ENCODE measurements around the gene POMT1.

The POMT1 gene

GRCh38 chr9:131557855-131558548, 55.3 kb downstream of the POMT1 start:
- DNase-seq = no peak

DNA sequence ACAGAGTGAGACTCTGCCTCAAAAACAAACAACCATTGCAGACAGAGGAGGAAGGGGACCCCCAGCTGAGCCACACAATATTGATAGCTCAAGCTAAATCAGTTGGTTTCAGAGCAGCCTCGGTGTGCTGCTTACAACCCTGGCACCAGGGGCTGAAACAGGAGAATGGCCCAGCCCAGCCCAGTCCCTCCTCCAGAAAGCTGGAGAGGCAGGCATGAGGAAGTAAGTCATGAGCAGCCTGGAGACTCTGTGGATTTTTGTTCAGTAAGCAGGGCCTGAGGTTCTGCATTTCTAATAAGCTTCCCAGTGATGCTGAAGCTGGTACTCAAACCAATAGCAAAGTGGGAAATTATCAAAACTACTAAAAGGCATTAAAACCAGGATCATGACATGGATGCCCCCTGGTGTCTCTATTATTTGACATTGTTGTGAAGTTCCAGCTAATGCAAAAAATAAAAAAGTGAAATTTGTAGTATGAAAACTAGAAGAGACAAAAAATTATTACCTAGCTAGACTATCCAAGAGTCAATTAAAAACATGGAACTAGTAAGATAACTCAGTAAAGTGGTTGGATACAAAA, 56.8 kb downstream of the POMT1 start:
- DNase-seq = no peak

DNA sequence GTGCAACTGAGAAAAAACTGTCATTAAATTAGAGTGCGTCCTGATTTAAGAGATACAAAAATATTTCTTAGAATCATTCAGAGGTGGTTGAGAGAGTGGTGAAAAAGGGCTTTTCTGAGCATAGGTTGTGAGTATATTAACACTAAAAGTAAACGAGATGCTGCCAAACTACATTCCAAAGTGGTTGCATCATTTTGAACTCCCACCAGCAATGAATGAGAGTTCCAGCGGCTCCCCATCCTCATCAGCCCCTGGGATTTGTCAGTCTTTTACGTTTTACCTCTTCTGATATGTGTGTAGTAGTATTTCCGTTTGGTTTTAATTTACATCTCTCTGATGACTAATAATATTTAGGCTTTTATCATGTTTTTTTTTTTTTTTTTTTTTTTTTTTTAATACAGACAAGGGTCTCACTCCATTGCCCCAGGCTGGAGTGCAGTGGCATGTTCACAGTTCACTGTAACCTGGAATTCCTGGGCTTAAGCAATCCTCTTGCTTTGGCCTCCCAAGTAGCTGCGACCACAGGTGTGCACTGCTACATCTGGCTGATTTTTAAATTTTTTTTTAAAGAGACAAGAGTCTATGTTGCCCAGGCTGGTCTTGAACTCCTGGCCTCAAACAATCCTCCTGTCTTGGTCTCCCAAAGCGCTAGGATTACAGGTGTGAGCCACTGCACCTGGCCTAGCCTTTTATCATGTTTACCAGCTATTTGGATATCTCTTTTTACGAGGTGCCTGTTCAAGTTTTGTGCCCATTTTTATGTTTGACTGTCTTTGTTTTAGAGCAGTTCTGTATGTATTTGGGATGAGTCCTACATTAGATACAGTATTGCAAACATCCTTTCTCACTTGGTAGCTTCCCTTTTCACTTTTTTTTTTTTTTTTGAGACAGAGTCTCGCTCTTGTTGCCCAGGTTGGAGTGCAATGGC, 59.6 kb downstream of the POMT1 start:
- DNase-seq = no peak

DNA sequence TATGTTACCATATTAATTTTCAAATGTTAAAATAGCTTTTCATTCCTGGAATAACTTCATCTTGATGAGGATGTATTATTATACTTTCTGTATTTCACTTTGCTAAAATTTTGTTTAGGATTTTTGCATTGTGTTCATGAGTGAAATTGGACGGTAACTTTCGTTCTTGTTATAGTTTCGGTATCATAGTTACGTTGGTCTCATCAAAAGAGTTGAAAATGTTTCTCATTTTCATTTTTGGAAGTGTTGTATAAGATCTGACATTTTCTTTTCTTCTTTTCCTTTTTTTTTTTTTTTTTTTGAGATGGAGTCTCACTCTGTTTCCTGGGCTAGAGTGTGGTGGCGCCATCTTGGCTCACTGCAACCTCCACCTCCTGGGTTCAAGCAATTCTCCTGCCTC, 62.7 kb downstream of the POMT1 start:
- no peak for DNase-seq

- no peak for DNase-seq
Measured at GRCh38 chr9:131566158-131566557, 63.4 kb downstream of the POMT1 start.

- no peak for DNase-seq
Measured at GRCh38 chr9:131567910-131568309, 65.2 kb downstream of the POMT1 start.

All from NCI-H2171 treated with DMSO at 0.1 percent for 48 hours (cell line).